Measurements from ENCODE around the gene P2RX4. TPM values are rescaled to one million over a fixed set of nuclear protein-coding genes. Genes with fewer than 3 reads are reported as not detected.

P2RX4 gene
- total RNA-seq, 3 donors from 2014 or later: 83.6 to 194 (median 132) TPM

DNA sequence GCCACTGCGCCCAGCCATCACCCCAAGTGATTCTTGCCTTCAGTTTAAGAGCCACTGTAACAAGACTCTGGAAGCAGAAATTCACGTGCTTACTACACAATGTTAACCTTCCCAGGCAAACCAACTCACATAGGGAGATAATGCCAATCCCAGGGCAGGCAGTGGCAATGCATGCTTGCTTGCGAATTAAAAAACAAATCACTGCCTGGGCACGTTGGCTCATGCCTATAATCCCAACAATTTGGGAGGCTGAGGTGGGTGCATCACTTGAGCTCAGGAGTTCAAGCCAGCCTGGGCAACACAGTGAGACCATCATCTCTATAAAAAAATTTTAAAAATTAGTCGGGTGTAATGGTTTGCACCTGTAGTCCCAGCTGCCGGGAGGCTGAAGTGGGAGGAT, 37.8 kb upstream of the P2RX4 start:
- H3K4me3 ChIP-seq: no peak overlapping the region
- TF ChIP-seq, protein P1, sequence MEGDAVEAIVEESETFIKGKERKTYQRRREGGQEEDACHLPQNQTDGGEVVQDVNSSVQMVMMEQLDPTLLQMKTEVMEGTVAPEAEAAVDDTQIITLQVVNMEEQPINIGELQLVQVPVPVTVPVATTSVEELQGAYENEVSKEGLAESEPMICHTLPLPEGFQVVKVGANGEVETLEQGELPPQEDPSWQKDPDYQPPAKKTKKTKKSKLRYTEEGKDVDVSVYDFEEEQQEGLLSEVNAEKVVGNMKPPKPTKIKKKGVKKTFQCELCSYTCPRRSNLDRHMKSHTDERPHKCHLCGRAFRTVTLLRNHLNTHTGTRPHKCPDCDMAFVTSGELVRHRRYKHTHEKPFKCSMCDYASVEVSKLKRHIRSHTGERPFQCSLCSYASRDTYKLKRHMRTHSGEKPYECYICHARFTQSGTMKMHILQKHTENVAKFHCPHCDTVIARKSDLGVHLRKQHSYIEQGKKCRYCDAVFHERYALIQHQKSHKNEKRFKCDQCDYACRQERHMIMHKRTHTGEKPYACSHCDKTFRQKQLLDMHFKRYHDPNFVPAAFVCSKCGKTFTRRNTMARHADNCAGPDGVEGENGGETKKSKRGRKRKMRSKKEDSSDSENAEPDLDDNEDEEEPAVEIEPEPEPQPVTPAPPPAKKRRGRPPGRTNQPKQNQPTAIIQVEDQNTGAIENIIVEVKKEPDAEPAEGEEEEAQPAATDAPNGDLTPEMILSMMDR (IDR thresholded peaks at IDR 0.05): no peak
- intact Hi-C loops (cut with DNase I, micrococcal nuclease): no loop called here
- ATAC-seq (no peak), DNase-seq (no peak)
- no peaks in the 10 kb centered on the region for H3K9me3 ChIP-seq
- H3K4me1 ChIP-seq (ENCODE audit: low read depth): peaks cover 5% of the 10 kb centered on the region
- H3K36me3 ChIP-seq (ENCODE audit: low read depth): no peaks in the 10 kb centered on the region

DNA sequence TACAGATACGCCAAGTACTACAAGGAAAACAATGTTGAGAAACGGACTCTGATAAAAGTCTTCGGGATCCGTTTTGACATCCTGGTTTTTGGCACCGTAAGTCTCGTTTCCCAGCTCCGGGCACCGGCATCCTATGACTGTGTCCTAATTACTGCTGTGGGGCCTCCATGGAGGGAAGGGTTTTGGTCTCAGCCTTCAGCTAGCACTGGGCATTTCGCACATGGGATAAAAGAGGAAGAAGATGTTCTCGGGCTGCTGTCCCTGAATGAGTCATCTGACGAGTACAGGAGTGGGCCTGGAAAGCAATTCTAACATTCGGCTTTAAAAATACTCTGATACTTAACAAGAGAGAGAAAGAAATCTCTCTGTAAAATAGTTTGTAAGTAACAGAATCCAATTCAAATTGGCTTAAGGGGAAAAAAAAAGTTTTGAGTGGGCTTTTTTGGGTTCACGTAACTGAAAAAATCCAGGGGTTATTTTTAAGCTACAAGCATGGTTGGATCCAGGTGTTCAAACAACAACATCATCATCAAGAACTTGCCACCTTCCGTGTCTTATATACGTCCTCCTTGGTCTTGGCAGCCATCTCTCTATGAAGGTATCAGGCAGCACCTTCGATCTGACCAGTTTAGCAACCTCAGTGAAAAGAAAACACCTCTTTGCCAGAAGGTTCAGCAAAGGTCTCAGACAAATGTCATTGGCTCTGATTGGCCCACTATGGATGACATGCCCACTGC, 34.4 kb upstream of the P2RX4 start:
- intact Hi-C loops (cut with DNase I, micrococcal nuclease): no loop called here
- peak in 1 of 3 donors; percentile 14 for DNase-seq
- no peak overlapping the region for H3K4me3 ChIP-seq

DNA sequence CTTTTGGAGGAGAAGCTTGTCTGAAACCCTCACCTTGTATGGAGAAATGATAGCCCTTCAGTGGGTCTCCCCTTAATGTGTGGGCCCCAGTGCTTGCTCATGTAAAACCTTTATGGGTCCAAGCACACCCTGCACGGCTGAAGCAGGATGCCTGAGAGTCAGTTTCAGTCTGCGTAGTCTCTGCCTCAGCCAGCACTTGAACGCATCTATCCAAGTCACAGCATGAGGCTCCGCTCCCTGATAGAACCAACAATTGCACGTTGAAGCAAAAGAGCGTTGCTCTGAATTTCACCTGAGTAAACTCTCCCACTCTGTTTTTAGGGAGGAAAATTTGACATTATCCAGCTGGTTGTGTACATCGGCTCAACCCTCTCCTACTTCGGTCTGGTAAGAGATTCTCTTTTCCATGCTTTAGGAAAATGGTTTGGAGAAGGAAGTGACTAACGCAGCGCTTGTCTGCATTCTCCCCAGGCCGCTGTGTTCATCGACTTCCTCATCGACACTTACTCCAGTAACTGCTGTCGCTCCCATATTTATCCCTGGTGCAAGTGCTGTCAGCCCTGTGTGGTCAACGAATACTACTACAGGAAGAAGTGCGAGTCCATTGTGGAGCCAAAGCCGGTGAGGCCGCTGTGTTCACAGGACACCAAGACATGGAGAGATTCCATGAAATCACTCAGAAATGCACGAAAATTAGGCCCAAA, 33.0 kb upstream of the P2RX4 start:
- DNase-seq: no peak
- Histone ChIP-seq H3K4me1 (ENCODE audit: low read depth) (peaks cover 5% of the 10 kb centered on the region), H3K9me3 (no peaks in the 10 kb centered on the region), H3K4me3 (no peak overlapping the region), H3K36me3 (ENCODE audit: low read depth) (no peaks in the 10 kb centered on the region)
- TF ChIP-seq, protein P1 (IDR thresholded peaks at IDR 0.05): no peak
- intact Hi-C loops (cut with DNase I, micrococcal nuclease): no loop called here
- no peak for ATAC-seq

More for the DNA sequence above, 34.4 kb upstream of the P2RX4 start:
- H3K4me1 ChIP-seq (ENCODE audit: low read depth): peaks cover 5% of the 10 kb centered on the region
- no peaks in the 10 kb centered on the region for H3K9me3 ChIP-seq
- H3K36me3 ChIP-seq (ENCODE audit: low read depth): no peaks in the 10 kb centered on the region
- ATAC-seq: peak; percentile 34
- TF ChIP-seq, protein P1 (IDR thresholded peaks at IDR 0.05): no peak

DNA sequence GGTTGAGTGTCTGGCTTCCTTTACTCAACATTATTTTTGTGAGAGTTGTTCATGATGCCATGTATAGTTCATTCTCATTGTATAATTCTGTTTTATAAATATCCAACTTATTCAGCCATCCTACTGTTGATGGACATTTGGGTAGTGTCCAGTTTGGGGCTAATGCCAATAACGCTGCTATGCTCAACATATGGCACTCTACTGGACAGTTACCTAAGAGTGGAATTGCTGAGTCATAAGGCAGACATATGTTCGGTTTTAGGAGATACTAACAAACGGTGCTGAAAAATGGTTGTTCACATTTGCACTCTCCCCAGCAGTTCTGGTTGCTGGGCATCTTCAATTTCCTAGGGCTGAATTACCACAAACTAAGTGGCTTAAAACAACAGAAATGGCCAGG, 28.7 kb upstream of the P2RX4 start:
- ATAC-seq: no peak
- H3K4me3 ChIP-seq: no peak overlapping the region
- no peak for DNase-seq
- H3K4me1 ChIP-seq (ENCODE audit: low read depth): no peaks in the 10 kb centered on the region
- TF ChIP-seq, protein P1 (IDR thresholded peaks at IDR 0.05): no peak
- no peaks in the 10 kb centered on the region for H3K36me3 ChIP-seq (ENCODE audit: low read depth)
- H3K9me3 ChIP-seq: no peaks in the 10 kb centered on the region
- intact Hi-C loops (cut with DNase I, micrococcal nuclease): no loop called here

DNA sequence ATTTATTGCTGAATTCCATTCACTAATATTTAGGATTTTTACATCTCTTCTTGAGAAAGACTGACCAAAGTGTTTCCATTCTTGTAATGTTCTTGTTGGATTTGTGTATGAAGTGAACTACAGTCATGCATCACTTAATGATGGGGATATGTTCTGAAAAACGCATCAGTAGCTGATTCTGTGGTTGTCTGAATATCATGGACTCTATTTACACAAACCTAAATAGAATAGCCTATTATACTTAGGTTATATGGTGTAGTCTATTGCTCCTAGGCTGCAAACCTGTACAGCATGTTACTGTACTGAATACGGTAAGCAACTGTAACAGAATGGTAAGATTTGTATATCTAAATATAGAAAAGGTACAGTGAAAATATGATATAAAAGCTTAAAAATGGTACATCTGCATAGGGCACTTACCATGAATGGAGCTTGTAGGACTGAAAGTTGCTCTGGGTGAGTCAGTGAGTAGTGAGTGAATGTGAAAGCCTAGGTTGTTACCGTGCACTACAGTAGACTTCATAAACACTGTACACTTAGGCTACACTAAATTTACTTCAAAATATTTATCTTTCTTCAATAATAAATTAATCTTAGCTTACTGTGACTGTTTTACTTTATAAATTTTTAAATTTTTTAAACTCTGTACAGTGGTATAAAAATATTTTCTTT, 27.6 kb upstream of the P2RX4 start:
- intact Hi-C loops (cut with DNase I, micrococcal nuclease): no loop called here
- H3K4me3 ChIP-seq: no peak overlapping the region
- ATAC-seq (no peak), DNase-seq (no peak)
- TF ChIP-seq, protein P1 (IDR thresholded peaks at IDR 0.05): no peak
- no peaks in the 10 kb centered on the region for H3K9me3 ChIP-seq
- H3K4me1 ChIP-seq (ENCODE audit: low read depth): no peaks in the 10 kb centered on the region
- no peaks in the 10 kb centered on the region for H3K36me3 ChIP-seq (ENCODE audit: low read depth)

Data from mucosa of descending colon (tissue), 3 donors.